Measurements from ENCODE around the gene REEP1.

- no peak for TF ChIP-seq GATA3 (IDR thresholded peaks at IDR 0.05; ENCODE audit: low read depth, low read length)
- TF ChIP-seq GATA2 (IDR thresholded peaks at IDR 0.05; ENCODE audit: low read depth, low read length): no peak
Measured at GRCh38 chr2:86335865-86336674, 1.4 kb downstream of the REEP1 start.

Data from SH-SY5Y (cell line).